HT1080 (cell line): ENCODE measurements around the gene ZNF148. TPM values are rescaled to one million over a fixed set of nuclear protein-coding genes. Genes with fewer than 3 reads are reported as not detected.
A peak's percentile ranks its signal among the peaks of the same experiment; 100 is the strongest.

ENCODE experiments used
- DNase-seq: peaks from one replicate; pipeline ENCODE4 v3.0.0-alpha.2; 2015; ENCODE audit warnings: low read depth
- total RNA-seq: library from RNA; depleted of rRNA; stranded (reverse); fragments of >200 nt; shearing (Covaris generic); gene quantifications from 2 replicates; pipeline ENCODE4 v1.2.3, GENCODE V29; 2014

Gene ZNF148
- total RNA-seq, 1 experiment from 2014 or later = 30.8 TPM

DNA sequence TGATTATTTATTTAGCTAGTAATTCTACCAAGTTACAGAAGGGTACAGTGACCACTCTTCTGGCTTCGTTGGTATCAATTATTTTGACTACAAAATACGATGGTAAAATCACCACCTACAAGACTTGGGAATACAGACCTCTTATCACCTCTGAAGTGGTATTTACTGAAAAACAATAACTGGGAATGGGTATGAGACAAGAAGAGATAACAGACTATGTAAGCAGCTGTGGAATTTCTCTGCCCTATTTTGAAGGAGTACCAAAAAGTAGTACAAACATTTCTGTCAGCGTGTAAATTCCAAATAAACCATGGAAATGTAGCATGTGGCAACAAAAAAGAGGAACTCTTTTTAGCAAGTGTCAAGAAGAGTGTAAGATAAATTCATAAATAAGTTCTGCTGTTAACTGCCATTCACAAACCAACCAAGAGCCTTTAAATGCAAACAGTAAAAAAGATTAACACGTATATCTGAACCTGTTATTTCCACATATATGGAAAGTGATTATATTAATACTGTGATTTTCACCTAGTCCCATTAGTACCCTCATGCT lies 85.6 kb downstream of the ZNF148 start:
- no peak for DNase-seq

DNA sequence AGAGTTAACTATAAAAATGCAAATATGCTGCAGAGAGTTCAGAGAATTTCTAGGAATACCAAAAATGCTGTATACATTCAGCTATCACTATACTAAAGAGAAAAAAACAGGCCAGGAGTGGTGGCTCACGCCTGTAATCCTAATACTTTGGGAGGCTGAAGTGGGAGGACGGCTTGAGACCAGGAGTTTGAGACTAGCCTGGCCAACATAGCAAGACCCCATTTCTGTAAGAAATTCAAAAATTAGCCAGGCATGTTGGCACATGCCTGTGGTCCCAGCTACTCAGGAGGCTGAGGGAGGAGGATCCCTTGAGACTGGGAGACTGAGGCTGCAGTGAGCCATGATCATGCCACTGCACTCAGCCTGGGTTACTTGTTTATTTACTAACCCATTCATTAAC lies 87.9 kb downstream of the ZNF148 start:
- DNase-seq = no peak

DNA sequence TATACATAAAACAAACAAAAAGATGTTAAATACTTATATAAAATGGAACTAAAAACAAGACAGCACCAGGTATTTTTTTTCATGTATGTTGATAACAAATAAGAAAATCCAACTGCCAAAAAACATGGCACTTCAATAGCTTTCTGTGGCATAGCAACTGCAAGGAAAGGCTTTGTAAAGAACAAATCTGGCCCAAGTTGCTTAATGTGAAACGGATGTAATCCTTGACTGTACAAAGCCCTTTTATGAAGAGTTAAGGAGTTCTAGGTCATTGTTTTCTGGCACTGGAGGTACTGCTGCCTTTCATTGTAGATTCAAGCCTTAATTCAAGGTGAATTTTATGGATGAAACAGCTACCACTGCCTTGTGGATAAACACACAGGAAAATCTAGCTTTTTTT lies 93.7 kb downstream of the ZNF148 start:
- no peak for DNase-seq

DNA sequence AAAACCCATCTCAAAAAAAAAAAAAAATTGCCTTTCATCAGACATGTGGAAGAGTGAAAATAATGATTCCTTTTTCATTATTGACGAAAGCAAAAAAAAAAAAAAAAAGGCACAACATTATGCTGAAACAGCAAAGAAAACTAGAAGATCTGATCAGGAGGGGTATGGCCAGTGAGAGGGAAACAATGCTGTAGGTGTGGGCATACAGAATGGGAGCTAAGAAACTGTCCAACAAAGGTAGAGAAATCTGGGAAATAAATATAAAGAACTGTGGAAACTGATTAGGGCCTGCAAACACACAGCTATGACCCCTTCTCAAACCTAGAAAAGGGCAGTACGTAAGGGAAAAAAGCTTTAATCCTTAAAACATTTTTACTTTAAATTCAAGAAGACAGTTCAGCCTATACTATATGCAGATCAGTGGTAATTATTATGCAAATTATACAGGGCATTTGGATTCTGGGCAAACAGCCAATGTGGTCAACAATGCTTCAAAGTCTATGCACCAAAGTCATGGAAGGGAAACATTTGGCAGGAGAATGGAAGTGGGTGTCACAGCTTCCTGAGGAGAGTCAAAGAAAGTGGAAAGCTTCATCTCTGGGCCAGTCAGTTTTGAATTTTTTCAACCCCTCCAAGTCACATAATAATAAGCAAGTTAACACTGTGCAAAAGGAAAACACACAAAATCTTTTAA lies 94.3 kb downstream of the ZNF148 start:
- peak; percentile 53 for DNase-seq

DNA sequence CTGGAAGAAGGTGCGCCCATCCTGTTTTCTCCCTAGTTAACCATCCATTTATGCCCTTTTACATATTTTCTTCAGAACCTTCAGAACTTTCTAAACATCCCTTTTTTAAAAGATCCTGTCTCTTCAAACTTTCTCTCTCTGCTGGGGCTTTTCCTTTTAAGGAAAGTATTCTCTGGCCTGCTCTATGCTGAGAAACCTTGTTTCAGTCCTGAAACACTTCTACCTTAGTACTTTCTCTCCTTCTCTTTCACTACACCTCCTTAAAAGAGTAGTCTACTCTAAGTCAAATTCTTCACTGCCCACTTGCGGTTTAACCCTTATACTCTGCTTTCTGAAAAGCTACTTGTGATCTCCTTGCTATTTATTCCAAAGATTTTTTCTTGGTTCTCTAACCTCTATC lies 97.0 kb downstream of the ZNF148 start:
- DNase-seq = no peak

DNA sequence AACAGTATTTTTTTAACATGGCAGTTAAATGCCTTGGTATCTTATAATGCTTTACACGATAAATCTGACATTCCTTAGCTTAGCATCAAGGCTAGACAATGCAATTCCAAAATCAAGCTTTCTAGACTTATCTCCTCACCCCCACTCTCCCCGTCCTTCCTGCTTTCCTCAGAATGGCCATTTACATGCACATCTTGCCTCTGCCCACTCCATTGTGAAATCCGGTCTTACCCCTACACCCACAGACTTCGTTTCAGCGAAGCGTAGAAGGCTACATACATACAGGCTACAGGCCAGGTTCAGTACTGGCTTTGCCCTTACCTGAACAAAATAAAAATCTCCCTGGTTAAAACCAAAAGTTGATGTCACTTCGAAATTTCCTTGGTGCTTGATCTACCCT lies 104.0 kb downstream of the ZNF148 start:
- DNase-seq = no peak

DNA sequence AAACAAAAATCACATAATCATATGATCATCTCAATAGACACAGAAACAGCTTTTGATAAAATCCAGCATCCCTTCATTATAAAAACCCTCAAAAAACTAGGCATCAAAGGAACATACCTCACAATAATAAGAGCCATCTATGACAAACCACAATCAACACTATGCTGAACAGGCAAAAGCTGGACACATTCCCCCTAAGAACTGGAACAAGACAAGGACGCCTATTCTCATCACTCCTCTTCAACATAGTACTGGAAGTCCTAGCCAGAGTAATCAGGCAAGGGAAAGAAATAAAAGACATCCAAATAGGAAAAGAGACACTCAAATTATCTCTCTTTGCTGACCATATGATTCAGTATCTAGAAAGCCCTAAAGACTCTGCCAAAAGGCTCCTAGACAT lies 107.7 kb downstream of the ZNF148 start:
- no peak for DNase-seq

DNA sequence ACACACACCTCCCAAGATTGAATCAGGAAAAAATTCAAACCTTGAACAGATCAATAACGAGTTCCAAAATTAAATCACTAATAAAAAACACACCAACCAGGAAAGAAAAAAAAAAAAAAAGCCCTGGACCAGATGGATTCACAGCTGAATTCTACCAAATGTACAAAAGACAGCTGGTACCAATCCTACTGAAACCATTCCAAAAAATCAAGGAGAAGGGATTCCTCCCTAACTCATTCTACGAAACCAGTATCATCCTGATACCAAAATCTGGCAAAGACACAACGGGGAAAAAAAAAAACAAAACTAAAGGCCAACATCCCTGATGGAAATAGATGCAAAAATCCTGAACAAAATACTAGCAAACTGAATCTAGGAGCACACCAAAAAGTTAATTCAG lies 108.2 kb downstream of the ZNF148 start:
- DNase-seq = no peak

DNA sequence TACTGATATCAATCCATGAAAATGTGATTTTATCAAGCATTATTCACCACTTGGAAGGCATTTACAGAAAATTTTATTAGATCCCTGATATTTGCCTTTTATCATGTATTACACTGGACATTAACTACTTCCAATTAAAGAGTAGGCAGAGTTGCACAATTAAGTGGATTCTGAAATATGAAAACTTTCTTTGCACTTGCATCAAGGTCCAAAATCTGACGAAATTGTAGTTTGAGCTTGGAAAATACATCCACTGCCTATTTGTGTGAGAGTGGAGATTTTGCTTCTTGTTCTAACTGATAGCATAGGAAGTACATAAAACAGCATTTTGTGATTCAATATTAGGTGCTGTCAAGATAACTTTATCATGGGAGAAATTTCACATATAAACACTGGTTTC lies 113.0 kb downstream of the ZNF148 start:
- DNase-seq = no peak

DNA sequence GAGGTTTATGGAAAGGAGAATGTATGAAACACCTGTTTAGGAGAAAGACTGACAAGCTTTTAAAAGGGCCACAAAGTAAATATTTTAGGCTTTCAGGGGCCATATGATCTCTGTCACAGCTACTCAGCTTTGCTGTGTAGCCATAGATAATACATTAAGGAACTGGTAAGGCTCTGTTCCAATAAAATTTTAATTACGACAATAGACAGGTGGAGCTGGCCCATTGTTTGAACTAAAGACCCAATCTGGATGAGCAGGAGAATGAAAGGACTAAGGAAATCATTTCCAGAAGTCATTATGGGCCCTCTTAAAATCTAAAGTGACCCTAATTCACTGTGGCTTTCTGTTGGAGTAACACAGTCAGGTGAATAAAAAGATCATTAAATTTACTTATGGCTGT lies 114.1 kb downstream of the ZNF148 start:
- DNase-seq = no peak

DNA sequence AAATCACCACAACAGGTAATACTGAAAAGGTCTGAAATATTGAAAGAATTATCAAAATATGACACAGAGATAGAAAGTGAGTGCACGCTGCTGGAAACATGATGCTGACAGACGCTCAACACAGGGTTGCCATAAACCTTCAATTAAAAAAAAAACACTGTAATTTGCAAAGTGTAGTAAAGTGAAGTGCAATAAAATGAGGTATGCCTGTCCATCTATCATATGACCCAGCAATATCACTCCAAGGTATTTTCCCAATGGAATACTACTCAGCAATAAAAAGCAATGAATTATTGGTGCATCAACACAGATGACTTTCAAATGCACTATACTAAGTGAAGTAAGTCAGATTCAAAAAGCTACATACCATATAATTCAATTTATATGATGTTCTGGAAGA lies 115.0 kb downstream of the ZNF148 start:
- no peak for DNase-seq

DNA sequence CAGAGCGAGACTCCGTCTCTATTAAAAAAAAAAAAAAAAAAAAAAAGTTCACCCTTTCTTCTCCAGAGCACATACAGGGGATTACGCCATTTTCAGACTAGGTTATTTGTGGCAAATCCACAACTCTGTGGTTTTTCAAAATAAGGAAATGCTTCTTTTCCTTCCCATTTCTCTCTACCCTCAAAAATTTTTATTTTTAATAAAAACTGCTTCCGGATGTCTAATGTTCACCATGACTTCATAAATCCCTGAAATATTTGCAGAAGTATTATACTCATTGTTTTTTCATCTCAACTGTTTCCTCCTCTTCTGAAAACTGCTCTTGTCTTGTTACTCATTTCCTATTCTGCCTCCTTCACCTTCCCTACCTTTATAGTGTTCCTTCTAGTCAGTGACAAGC lies 117.6 kb downstream of the ZNF148 start:
- DNase-seq = no peak

DNA sequence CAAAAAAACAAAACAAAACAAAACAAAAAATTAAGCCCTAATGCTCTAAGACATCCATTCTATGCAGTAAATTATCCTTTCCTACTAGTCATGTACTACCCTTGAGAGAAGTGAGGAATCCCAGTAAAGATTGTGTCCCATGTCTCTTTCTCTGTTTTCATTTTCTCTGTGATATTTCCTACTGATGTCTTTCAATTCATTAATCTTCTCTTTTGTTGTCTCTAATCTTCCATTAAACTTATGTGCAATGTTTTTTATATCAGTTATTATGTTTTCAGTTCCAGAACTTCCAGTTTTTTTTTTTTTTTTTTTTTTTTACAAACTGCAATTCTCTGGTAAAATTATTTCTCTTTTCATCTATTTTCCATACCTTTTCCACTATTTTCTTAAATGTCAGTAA lies 118.5 kb downstream of the ZNF148 start:
- no peak for DNase-seq

DNA sequence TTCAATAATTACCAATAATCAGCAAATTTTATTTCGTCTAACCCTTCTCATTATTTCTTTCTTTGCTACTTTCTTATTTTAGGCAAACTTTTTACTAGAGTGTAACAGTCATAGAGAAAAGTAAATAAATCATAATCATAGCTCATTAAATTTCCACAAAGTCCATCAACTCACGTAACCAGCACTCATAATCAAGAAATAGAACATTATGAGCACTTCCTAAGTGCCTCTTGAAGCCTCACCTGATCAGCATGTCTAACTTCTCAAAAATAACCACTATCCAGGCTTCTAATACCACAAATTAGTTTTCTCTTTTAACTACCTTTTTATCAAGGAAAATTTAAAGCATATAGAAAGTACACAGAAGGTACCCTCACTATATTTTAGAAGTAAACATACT lies 124.2 kb downstream of the ZNF148 start:
- no peak for DNase-seq

DNA sequence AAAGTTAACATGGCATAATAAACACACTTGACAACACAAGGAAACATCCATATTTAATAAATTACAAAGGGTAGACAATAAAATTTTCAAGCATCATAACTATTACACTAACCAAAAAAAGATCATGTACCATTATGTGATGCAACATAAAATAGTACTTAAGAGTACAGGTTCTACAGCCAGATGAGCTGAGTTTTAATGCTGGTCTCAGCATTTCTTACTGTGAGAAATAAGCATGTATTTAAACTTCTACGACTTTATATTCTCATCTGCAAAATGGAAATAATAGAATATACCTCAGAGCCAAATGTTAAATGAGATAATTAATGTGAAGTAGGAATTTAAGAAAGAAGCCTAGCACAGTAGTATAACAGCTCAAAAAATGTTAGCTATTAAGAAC lies 128.9 kb downstream of the ZNF148 start:
- no peak for DNase-seq

DNA sequence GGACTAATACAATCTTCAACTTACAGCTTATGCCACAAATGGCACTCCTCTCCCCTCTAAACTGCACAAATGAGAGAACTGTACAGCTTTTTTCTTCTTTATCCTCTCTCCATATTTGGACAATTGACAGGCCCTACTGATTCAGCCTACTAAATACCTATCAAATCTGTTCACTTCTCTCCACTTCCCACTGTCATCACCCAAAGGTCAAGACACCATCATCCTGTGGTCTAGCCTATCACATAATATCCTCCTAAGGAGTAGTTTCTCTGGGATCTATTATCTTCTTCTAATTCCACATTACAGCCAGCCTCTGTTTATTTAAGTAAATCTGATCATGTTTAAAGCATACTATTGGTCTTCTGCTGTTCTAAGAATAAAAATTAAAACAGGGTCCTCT lies 129.6 kb downstream of the ZNF148 start:
- peak; percentile 40 for DNase-seq

DNA sequence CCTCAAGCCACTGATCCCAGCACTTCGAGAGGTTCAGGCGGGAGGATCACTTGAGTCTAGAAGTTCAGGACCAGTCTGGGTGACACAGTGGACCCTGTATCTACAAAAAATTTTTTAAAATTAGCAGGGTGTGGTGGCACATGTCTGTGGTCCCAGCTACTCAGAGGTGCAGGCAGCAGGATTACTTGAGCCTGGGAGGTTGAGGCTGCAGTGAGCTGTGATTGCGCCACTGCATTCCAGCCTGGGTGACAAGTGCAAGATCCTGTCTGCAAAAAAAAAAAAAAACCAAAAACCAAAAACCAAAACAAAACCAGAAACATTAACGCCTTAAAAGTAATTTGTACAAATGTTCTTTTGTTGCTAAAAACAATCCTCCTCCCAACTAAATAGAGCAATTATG lies 134.6 kb downstream of the ZNF148 start:
- peak; percentile 45 for DNase-seq

DNA sequence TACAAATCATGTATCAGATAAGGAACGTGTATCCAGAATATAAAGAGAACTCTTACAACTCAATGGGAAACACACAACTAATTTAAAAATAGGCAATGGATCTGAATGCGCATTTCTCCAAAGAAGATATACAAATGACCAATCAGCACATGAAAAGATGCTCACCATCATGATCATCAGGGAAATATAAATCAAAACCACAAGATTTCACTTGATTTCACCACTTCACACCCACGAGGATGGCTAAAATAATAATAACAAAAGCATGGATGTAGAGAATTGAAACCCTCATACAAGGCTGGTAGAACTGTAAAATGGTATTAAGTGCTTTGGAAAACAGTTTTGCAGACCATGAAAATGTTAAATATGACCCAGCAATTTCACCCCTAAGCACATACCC lies 135.9 kb downstream of the ZNF148 start:
- DNase-seq = no peak

DNA sequence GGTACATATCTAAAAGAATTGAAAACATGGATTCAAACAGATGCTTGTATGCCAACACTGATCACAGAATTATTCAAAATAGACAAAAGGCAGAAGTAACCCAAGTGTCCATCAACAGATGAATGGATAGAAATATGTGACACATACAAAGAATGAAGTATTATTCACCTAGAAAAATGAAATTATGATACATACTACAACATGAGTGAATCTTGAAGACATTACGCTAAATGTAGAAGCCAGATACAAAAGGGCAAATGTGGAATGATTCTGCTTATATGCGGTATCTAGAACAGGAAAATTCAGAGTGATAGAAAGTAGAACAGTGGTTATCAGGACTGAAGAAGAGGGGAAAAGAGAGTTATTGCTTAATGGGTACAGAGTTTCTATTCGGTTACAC lies 136.4 kb downstream of the ZNF148 start:
- DNase-seq = no peak

DNA sequence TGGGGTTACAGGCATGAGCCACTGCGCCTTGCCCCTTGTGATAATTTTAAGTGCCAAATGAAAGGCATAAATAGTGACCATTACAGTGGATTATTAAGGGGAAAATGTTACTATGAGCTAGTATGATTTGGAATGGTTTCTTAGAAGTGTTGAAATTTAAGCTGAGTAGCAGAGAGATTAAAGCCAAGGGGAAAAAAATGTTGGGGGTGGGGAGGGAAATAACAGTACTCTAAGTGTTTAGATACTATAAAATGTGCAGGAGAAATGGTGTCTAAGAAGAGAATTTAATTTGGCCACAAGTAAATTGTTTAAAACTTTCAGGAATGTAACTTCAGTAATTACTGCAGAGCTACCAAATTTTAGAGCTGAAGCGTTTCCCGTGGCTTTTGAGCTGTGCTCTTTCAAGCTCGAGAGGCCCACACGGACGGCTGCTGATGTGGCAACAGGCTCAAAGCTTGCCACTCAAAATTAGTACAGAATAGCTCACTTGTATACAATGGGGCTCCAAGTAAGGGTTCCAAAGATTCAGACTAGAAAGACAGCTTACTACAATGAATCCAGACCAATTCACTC lies 138.7 kb downstream of the ZNF148 start:
- DNase-seq = no peak

DNA sequence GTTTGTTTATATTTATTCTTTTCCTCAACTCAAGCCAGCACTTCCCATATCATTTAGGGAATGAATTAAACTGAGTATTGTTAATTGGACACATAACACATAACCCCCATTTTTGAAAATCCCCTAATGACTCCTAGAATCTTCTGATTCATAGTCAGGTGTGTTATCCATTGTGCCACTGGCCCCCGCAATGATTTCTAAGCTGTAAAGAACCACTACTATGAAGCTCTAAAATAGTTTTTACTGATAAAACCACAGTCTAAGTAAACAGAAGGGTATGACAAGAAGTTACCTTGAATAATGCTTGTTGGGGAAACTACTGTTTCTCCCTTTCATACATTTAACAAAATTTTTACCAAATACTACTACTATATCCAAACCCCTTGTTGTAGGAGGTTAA lies 140.3 kb downstream of the ZNF148 start:
- no peak for DNase-seq

DNA sequence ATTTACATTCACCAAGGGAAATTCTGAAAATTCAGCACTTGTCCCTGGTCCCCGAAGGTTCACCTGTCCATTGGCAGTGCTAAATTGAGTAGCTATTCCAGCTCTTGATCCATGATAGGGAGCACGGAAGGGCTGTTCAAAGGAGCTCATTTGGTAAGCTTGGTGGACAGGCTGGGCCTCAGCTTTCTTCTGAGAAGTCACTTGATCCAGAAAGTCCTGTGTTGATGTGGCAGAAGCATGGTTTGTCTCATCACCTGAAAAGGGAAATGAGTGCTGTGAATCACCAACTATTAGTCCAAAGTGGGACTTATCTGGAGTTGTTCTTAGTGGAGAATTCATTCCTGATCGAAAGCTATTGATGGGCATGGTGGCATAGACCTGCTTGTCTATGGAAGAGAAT lies 142.7 kb downstream of the ZNF148 start:
- DNase-seq = no peak

DNA sequence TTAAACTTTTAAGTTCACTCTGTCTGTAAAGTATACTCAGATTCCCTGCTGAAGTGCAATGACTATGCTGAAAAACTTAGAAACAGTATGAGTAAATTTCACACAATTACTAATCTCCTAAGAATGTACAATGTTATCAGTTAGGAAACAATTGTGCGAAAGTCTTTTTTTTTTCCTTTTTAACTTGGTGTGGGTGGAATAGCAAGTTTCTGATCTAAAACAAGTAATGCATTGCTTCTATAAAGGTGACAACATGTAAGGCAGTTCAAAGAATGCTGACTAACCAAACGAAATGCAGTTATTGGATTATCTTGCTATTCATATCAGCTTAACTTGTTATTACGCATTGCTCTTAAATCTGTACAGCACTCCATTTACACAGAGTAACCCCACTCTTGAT lies 143.2 kb downstream of the ZNF148 start:
- peak; percentile 70 for DNase-seq
